GM21786 (cell line): ENCODE results near the gene LSM5.

Experiments
- ATAC-seq: cut with Tn5 transposase; IDR thresholded peaks from one replicate; pipeline ENCODE4 v1.9.1; 2021; ENCODE audit not compliant: unreplicated experiment

The LSM5 gene

DNA sequence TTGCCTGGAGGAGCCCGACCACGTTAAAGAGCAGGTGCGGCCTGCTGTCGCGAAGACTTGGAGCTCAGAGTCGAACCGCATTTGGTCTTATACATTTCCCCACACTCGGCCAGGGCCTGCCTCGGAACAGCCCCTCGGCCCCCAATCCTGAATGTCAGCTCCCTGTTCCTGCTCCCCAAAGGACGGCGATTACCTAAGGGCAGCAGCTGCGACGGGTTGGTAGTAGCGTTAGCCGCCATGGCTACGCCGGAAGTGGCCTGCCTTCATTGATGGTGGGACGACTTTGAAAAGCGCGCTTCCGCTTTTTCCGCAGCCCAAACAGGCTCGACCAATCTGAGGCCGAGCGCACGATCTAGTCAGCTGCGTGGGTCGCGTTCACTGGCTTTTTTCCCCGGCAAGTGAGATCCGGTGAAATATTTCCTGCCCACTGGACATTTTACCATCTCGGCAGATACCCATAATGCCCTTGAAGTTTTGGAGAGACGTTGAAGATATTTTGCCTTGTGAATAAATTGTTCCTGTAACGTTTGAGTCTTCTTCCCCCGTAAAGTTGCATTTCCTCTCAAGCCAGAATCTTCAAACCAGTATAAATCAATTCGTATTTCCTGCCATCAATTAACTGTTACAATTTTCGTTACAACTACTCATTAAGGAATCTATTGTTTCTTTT lies at the start of gene LSM5:
TSS of gene LSM5 (minus strand) at position 254 of the 670 bp plus-strand sequence. CDS start at position 239, 15 bp downstream.
- ATAC-seq = peak; percentile 85

DNA sequence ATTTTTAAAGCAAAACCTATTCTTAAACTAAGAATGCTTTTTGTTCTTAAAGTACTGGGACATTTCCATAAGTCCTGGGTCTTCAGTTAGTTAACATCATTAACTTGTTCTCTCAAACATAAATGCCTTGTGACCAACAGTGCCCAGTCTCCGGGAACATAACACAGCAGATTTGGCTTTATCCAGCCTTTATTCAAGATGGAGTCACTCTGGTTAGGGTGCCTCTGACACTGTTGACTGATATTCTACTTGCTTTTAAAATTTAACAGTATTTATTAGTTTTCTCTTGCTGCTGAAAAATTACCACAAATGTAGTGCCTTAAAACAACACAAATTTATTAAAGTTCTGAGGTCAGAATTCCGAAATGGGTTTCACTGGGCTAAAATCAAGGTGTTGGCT lies 49.2 kb upstream of the LSM5 start:
- ATAC-seq = no peak

DNA sequence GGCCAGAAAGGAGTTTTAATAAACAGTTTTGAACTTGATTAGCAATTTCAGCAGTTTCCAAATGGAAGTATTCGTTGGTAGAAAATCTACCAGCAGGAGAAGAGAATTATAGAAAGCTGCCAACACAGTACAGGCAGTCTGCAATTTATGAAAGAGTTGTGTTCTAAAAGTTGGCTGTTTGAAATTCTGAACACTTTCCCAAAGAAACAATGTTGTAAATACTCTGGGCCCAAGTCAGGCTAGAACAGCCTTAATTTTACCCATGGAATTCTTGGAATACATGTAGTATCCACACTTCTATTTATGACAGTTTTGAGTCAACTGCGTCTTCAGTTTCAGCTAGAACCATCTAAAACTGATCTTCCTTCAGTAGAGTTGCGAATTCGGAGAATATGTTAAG lies 47.6 kb upstream of the LSM5 start:
- no peak for ATAC-seq

DNA sequence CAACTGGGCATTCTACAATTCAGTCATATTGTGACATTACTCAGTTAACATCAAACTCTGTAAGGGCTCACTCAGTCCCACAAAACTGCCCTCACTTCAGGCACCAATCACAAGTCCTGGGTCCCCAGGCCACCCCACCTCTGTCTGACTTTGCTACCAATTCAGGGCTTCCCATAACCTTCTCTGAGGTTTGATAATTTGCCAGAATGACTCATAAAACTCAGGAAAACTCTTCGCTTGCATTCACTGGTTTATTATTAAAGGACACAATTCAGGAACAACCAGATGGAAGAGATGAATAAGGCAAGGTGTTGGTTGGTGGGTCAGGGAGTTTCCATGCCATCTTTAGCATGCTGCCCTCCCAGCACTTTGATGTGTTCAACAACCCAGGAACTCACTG lies 46.4 kb upstream of the LSM5 start:
- ATAC-seq = no peak

DNA sequence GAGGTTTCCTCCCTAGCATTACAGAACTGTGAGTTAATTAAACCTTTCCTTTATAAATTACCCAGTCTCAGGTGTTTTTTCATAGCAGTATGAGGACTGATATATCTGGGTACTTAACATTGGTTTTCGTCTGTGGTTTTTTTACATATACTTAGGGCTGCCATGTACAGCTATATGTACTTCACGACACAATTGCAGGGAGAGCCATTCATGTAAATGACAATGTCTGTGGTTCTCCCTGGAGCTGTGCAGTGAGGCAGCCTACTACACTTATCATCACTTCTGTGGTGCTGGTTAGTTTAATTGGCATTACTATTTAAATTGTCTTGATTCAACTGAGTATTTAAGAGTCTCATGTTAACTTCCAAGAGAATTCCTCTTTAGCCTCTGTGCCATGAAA lies 45.8 kb upstream of the LSM5 start:
- ATAC-seq = no peak

DNA sequence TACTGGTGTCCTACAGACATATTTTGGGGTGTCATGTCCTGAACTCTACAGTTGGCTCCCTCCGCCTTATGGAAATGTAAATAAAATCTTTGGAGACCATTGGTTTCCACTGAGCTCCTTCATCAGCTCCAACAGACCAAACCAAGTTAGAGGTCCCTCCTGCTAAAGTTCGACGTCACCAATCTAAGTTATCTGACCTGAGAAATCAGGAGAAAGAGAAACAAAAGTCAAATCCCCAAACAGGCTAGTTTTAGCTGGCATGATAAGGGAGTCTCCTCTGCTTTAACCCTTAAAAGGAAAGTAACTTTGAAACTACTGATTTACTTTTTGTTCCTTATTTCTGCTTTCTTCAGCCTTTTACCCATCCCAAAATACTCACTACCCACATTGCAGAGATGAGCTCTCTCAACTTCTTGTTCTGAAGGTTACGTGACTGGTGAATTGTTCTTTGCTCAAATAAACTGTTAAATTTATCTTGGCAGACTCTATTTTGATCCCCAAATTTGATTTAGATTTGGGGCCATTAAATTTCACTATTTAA lies 45.1 kb upstream of the LSM5 start:
- ATAC-seq = no peak

DNA sequence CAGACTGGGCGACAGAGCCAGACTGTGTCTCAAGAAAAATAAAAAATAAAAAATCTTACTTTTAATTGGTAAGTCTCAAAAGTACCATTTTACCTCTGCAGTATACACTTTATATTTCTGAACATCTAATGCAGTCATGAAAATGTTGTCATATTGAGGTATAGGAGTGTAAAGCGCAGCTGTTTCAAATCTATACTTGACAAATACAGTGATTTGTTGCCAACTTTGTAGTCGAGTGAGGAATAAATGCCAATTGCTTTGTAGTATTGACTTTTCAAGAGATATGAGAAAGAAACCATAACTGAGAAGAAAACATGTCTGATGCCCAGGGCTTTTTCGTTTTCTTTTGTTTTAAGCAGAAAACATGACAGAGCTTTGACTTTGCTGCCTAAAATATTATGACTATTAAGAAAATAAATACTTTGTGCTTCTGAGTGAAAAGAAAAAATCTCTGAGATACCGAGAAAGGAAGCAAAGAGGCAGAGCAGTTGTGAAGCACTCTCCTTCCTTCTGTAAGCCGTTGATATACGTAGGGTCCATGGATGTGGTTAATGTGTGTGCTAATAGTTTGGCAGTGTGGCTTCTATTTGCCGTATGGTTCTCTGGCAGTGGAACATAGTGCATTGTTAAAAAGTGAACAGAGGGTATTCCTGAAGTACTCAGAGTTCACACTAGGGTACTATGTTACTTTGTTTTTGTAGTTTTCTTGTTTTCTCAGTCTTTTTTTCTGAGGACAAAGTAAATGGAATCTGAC lies 43.3 kb upstream of the LSM5 start:
- ATAC-seq = no peak

DNA sequence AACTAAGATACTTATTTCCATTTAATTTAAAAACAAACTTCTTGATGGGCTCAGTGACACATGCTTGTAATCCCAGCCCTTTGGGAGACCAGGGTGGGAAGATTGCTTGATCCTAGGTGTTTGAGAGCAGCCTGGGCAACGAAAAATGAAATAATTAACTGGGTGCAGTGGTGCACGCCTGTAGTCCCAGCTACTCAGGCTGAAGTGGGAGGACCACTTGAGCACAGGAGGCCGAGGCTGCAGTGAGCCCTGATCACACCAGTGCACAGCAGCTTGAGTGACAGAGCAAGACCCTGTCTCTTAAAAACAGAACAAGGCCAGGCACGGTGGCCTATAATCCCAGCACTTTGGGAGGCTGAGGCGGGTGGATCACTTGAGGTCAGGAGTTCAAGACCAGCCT lies 42.5 kb upstream of the LSM5 start:
- no peak for ATAC-seq

DNA sequence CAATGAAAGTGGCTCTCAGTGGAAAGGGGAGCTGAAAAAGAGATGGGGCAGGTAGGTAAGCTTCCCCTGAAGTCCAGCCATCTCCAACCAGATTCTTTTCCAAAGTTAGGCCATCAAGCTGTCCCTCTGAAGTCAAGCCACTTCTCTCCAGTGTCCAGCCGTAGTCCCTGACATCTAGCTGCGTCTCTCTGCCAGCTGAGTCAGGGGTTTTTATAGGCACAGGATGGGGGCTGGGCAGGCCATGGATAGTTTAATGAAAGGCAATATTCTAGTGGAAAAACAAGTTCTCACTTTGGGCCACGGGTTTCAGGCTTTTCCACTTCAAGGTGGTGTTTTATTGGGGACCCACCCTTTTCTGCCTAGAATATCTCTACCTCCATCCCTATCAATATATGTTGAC lies 41.9 kb upstream of the LSM5 start:
- no peak for ATAC-seq

DNA sequence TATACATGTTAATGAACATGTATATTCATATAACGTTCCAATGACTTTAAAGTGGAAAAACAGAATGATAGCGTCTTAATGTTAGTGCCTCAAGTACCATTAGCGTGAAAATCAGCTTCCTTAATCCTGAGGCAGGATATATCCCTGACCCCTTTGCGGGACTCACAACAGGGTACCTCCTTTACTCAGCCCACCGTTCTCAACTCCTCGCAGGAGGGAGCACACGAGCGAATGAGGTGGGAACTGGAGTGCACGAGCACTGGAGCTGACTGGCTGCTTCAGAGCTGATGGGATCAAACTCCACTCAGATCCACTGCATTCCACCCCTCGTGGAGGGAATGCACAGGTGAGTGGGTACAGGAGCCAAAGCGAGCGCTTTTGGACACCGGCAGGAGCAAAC lies 41.2 kb upstream of the LSM5 start:
- no peak for ATAC-seq

DNA sequence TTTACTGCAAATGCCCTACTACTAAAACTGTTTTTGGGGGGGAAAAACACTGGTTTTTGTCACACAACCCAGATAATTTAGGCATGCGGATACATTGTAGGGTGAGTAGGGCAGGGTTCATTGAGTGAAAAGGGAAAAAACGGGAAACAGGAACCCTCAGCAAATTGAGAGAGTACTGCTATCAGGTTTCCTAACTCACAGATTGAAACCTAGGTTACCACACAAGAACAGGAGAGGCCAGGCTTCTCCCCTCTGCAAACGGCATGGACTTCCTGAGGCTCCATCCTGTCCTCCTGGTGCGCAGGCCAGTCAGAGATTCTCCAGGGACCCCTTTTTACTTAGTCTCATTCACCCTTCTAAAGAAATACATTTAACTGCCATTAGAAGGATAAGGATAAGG lies 35.7 kb upstream of the LSM5 start:
- no peak for ATAC-seq

DNA sequence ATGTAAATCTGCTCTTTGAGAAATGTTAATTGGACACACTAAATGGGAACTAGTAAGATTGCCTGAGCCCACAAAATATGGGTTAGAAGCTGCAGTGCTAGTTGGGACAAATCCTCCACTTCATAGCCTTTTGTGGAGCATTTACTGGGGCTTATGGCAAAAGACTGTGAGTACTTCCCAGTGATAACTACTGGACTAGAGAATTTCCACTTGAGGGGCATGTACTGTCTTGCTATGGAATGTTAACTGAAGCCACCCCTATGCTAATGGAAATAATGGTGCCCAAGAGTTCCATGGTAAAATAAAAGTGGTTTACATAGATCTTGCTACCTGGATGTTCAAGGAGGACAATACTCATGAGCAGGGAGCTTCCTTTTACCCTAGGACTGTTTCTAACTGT lies 34.5 kb upstream of the LSM5 start:
- ATAC-seq = no peak

DNA sequence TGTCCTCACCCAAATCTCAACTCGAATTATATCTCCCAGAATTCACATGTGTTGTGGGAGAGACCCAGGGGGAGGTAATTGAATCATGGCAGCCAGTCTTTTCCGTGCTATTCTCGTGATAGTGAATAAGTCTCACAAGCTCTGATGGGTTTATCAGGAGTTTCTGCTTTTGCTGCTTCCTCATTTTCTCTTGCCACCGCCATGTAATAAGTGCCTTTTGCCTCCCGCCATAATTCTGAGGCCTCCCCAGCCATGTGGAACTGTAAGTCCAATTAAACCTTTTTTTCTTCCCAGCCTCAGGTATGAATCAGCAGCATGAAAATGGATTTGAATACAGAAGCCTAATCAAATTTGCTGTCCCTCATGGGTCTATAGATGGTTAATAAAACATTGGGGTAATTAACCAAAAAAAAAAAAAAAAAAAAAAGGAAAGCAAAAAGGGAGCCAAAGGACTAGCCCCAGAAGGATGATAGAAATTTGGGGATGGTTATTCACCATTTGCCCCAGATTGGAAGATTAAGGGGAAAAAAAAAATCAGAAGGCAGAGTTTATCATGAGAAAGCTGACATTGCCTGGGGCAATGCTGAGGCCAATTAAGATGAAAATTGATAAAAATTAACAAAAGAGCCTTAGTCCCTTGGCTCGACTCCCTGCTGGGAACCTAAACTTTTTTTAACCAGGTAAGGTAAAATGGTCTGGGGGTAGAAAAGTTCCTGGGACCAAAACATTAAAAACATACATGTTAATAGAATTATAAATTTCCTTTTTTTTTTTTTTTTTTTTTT lies 32.8 kb upstream of the LSM5 start:
- ATAC-seq = no peak

DNA sequence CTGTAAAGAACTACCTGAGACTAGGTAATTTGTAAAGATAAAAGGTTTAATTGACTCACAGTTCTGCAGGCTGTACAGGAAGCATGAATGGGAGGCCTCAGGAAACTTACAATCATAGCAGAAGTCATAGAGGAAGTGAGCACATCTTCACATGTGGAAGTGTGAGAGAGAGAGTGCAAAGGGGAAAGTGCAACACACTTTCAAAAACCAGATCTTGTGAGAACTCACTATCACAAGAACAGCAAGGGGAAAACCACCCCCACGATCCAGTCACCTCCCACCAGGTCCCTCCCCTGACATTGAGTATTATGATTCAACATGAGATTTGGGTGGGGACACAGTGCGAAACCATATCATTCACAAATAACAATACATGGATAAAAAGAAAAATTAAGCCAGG lies 29.6 kb upstream of the LSM5 start:
- ATAC-seq = no peak

DNA sequence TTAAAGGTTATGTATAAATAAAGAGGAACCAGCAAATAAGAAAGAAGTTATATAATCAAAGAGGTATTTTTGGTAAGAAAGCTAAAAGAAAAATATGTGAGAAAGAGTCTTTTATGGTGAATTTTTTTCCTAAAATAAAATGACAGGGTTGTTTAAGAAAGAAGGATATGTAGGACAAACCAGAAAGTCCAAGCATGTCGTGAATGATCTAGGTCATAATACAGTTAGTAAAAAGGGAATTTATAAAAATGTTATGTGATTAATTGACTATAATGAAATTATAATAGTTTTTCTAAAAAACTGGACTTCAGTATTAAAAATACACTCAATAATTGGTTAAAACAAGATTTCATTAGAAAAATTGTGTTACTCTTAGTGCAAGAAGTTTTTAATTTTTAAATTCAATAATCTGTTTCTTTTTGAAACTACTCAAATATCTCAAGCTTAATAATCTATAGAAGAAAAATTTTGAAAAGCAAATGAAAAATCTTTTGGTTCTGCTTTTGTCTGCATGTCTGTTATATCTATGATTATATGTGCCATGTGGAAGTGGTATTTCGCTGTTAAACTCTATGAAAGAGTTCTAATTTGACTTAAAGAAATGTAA lies 28.5 kb upstream of the LSM5 start:
- ATAC-seq = no peak

DNA sequence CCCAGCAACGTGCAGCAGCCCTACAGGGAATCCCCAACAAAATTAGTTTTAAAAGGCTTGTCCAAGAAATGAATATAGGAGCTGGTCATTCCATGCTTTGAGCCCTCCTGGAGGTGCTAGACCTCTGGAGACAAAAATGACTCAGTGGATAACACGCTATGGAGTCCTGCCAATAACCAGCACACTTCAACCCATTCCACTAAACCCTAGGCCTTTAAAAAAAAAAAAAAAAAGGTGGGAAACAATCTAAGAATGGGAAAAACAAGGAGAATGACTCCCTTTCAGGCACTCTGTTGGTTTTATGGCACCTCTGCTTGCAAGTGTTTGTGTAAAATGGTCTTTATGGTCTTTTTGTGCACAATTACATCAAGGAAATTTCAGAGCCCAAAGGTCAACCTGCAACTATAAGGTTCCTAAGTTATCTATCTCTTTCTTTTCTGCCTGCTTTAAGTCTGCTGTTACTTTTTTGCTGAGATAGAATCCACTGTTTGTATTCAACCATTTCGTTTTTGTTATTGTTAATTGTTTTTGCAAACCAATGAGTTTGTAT lies 26.4 kb upstream of the LSM5 start:
- no peak for ATAC-seq

DNA sequence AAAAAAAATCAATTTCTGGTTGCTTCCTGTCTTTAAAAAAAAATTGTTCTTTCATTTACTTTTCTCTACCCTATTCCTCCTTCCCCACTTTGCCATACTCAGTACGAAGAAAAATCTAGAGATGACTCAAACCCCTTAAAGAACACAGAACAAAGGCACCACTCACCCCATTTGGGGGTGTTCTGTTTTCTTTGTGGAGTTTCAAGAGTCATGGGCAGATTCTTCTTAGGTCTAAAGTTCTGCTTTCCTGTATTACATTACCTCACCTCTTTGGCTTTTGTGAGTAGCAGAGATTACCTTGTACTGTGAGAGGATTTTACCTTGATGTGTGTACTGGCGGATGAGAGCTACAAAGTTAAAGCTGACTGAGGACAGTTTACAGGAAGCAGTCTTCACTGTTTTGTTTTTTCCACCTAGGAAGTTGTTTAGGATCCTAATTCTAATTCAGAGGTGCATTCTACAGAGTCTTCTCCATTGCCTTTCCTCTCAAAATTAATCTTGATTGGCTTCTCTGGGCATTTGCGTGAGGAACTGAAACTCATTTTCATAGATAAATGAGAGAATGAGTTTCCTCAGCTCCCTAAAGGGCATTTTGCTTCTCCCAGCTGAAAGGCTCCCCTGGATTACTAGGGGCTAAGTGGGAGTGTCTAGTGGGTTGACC lies 25.8 kb upstream of the LSM5 start:
- ATAC-seq = peak; percentile 86

DNA sequence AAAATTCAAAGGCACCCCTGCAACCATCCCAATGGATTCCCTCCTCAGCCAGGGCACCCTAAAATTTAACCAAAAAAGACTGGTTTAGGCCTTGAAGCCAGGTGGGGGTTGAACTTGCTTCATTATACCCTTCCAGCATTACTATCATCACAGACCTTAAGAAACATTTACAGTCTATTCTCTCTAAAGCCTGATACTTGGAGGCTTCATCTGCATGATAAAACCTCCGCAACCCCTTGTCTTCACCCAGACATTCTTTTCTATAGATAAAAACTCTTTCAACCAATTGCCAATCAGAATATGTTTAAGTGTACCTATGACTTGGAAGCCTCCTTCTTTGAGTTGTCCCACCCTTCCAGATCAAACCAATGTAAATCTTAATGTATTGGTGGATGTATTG lies 23.0 kb upstream of the LSM5 start:
- ATAC-seq = no peak

DNA sequence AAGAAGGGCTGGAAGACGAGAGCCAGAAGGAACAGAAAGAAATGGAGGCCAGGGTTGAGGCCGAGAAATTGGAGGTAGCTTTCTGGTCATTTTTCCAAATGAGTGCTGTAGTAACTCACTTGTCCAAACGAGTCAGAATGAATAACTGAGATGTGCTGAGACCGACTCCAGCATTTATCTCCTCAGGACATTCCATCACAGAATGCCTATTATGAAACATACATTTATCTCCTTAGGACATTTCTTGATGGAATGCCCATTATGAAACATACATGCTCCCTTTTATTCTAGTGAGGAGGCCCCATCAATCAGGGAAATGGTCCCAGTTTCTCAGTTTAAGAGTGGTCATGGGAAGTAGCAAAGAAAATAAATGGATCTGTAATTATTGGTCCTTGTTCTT lies 21.6 kb upstream of the LSM5 start:
- ATAC-seq = no peak

DNA sequence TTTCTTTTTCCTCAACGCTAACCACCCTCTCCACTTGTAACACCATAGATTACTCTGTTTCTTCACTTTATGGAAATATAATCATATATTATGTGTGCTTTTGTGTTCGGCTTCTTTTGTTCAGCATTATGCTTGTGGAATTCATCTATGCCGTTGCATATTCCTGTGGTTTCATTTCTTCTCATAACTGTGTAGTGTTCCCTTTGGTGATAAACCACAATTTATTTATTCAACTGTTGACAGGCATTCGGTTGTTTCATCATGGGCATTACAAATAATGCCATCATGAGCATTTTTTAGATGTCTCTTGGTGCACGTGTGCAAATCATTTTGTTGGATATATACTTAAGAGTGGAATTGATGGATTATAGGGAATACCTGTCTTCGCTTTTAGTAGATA lies 17.2 kb upstream of the LSM5 start:
- ATAC-seq = no peak
